ENCODE results near the gene SYCE3. TPM values are rescaled to one million over a fixed set of nuclear protein-coding genes. Genes with fewer than 3 reads are reported as not detected.

SYCE3 gene
- total RNA-seq, 2 donors from 2014 or later: not detected

GRCh38 chr22:50505776-50506610 lies 56.7 kb downstream of the SYCE3 start:
- Histone ChIP-seq H3K36me3 (peaks cover 32% of the 10 kb centered on the region), H3K27me3 (no peaks in the 10 kb centered on the region), H3K9me3 (no peaks in the 10 kb centered on the region), H3K4me1 (peaks cover 0 to 33% of the 10 kb centered on the region in 2 donors), H3K4me3 (peak overlapping the region in 1 of 2 donors; percentile 85), H3K27ac (peak overlapping the region in 1 of 2 donors; percentile 87)
- no peak for DNase-seq (ENCODE audit: low spot score)
- no peak for TF ChIP-seq CTCF (IDR thresholded peaks at IDR 0.05)

GRCh38 chr22:50505276-50505775 lies 57.4 kb downstream of the SYCE3 start:
- Histone ChIP-seq H3K27ac (no peak overlapping the region), H3K9me3 (no peaks in the 10 kb centered on the region), H3K36me3 (peaks cover 32% of the 10 kb centered on the region), H3K4me3 (no peak overlapping the region), H3K27me3 (no peaks in the 10 kb centered on the region), H3K4me1 (peaks cover 0 to 33% of the 10 kb centered on the region in 2 donors)
- DNase-seq (ENCODE audit: low spot score): no peak
- TF ChIP-seq CTCF (IDR thresholded peaks at IDR 0.05): no peak

GRCh38 chr22:50504369-50505211 lies 58.1 kb downstream of the SYCE3 start:
- no peak for DNase-seq (ENCODE audit: low spot score)
- no peak for TF ChIP-seq CTCF (IDR thresholded peaks at IDR 0.05)
- no peak overlapping the region for H3K4me3 ChIP-seq

GRCh38 chr22:50503475-50504145 lies 59.1 kb downstream of the SYCE3 start:
- TF ChIP-seq CTCF (IDR thresholded peaks at IDR 0.05): no peak
- H3K4me3 ChIP-seq: no peak overlapping the region
- H3K4me1 ChIP-seq: peaks cover 0 to 24% of the 10 kb centered on the region in 2 donors
- H3K36me3 ChIP-seq: peaks cover 32% of the 10 kb centered on the region
- no peaks in the 10 kb centered on the region for H3K27me3 ChIP-seq
- no peak for DNase-seq (ENCODE audit: low spot score)
- H3K27ac ChIP-seq: no peak overlapping the region
- H3K9me3 ChIP-seq: no peaks in the 10 kb centered on the region

More at GRCh38 chr22:50504369-50505211, 58.1 kb downstream of the SYCE3 start:
- no peaks in the 10 kb centered on the region for H3K27me3 ChIP-seq
- H3K9me3 ChIP-seq: no peaks in the 10 kb centered on the region
- H3K27ac ChIP-seq: no peak overlapping the region
- H3K36me3 ChIP-seq: peaks cover 32% of the 10 kb centered on the region
- H3K4me1 ChIP-seq: peaks cover 0 to 33% of the 10 kb centered on the region in 2 donors

GRCh38 chr22:50502628-50503474 lies 59.9 kb downstream of the SYCE3 start:
- Histone ChIP-seq H3K4me1 (peaks cover 0 to 24% of the 10 kb centered on the region in 2 donors), H3K27ac (no peak overlapping the region), H3K9me3 (no peaks in the 10 kb centered on the region), H3K36me3 (peaks cover 32% of the 10 kb centered on the region), H3K4me3 (no peak overlapping the region), H3K27me3 (no peaks in the 10 kb centered on the region)
- DNase-seq (ENCODE audit: low spot score): no peak
- no peak for TF ChIP-seq CTCF (IDR thresholded peaks at IDR 0.05)

Measured in right atrium auricular region (tissue), 2 donors.